GM21619 (cell line): ENCODE results near the gene IFNL1.
A peak's percentile ranks its signal among the peaks of the same experiment; 100 is the strongest.
"Not testable (repeated sequence)": the region's sequence is repeated elsewhere in the genome, so short reads cannot be mapped to it uniquely, and the experiment has no call there.

Experiments used
- ATAC-seq: cut with Tn5 transposase; IDR thresholded peaks from one replicate; pipeline ENCODE4 v1.9.1; 2021; ENCODE audit not compliant: unreplicated experiment

IFNL1 gene

GRCh38 chr19:39328046-39328705 is 32.0 kb downstream of the IFNL1 start:
- ATAC-seq: no peak

DNA sequence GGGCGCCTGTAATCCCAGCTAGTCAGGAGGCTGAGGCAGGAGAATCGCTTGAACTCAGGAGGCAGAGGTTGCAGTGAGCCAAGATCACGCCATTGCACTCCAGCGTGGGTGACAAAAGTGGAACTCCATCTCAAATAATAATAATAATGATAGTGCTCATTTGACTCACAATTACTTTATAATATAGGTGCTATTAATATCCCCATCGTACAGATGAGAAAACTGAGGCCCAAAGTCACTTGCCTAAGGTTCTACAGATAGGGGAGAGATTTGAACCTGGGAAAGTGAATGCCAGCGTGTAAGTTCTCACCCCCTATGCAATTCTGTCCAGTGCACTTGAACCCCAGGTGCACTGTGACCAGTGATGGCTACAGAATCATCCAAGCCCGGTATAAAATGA is 33.7 kb downstream of the IFNL1 start:
- no peak for ATAC-seq

DNA sequence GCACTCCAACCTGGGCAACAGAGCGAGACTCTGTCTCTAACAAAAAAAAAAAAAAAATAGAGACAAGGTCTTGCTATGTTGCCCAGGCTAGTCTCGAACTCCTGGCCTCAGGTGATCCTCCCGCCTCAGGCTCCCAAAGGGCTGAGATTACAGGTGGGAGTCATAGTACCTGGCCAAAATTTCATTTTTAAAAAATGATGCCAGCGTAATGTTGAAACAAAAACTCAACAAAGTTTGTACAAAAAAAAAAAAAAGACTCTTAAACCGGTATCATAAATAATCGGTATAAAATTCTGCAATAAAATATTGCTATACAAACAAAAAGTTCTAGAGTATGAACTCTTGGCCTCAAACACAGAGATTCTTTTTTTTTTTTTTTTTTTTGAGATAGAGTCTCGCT is 36.1 kb downstream of the IFNL1 start:
- ATAC-seq: no peak

DNA sequence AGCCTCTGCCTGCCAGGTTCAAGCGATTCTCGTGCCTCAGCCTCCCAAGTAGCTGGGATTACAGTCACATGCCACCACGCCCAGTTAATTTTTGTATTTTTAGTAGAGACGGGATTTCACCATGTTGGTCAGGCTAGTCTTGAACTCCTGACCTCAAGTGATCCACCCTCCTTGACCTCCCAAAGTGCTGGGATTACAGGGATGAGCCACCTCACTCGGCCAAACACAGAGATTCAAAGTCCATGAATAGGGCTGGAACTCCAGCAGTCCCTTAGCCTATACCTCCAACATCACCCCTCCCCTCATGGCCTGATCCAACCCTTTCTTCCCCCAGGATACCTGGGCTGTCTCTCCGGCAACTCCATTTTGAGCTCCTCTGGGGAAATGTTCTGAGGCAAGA is 36.5 kb downstream of the IFNL1 start:
- ATAC-seq: not testable (repeated sequence)

GRCh38 chr19:39333507-39333906 is 37.3 kb downstream of the IFNL1 start:
- no peak for ATAC-seq

DNA sequence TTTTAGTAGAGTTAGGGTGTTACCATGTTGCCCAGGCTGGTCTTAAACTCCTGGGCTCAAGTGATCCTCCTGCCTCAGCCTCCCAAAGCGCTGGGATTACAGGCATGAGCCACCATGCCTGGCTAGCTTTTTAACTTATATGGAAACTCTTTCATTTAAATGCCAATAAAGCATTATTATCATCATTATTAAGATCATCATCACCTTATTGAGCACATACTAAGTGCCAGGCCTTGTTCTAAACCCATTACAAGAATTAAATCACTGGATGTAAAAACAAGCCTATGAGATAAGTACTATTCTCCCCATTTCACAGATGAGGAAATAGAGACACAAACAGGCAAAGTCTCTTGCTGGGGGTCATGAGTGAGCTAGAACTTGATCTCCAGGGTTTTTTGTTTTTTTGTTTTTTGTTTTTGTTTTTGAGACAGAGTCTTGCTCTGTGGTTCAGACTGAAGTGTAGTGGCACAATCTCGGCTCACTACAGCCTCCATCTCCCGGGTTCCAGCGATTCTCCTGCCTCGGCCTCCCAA is 38.3 kb downstream of the IFNL1 start:
- ATAC-seq: no peak

GRCh38 chr19:39335168-39335548 is 39.0 kb downstream of the IFNL1 start:
- no peak for ATAC-seq

DNA sequence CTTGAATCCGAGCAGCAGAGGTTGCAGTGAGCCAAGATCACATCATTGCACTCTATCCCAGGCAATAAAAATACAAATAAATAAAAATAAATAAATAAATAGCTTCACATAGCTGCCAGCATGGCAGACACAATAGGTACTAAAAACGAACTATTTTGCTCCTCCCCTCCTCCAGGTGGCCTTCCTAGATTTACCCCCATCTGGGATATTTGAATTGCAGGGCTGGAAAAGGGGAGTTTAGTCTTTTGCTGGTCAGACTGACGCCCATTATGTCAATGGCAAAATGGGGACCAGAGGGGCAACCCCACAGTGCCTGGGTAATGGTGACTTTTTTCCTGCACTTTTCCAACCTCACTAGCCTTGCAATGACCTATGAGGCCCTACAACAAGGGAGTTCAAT is 40.3 kb downstream of the IFNL1 start:
- ATAC-seq: no peak

- no peak for ATAC-seq
These were observed 43.5 kb downstream of the IFNL1 start for GRCh38 chr19:39339674-39340073.

GRCh38 chr19:39340156-39340555 is 43.9 kb downstream of the IFNL1 start:
- ATAC-seq: not testable (repeated sequence)

GRCh38 chr19:39341129-39341718 is 45.0 kb downstream of the IFNL1 start:
- ATAC-seq: no peak

- peak; percentile 81 for ATAC-seq
These were observed 45.8 kb downstream of the IFNL1 start, which contains the start of gene SAMD4B for GRCh38 chr19:39341719-39342604. Gene SAMD4B, plus strand, starts transcription at chr19:39342421. Its CDS starts 14,473 bp downstream, at chr19:39356894.

GRCh38 chr19:39342647-39343305 is 46.6 kb downstream of the IFNL1 start:
- ATAC-seq: no peak

GRCh38 chr19:39345956-39346355 is 49.7 kb downstream of the IFNL1 start:
- no peak for ATAC-seq

GRCh38 chr19:39347332-39348164 is 51.3 kb downstream of the IFNL1 start:
- no peak for ATAC-seq
